Activated CD4-positive, alpha-beta T cell treated with anti-CD3 and anti-CD28 coated beads for 1 hour (primary cell): ENCODE data around the gene TBC1D3D.
"Not testable (repeated sequence)": the region's sequence is repeated elsewhere in the genome, so short reads cannot be mapped to it uniquely, and the experiment has no call there.

Experiments used
- DNase-seq: peaks from one replicate; pipeline ENCODE4 v3.0.0-alpha.2; 2020

Gene TBC1D3D

GRCh38 chr17:38003676-38004075 is at the start of gene TBC1D3D:
TSS of gene TBC1D3D (plus strand) at chr17:38003976. CDS start at chr17:38005561, 1,585 bp downstream.
- not testable (repeated sequence) for DNase-seq

GRCh38 chr17:37988960-37989359 is 14.8 kb upstream of the TBC1D3D start, which contains the start of gene TBC1D3L:
TSS of gene TBC1D3L (minus strand) at chr17:37989060. CDS start at chr17:37987520, 1,540 bp downstream.
- not testable (repeated sequence) for DNase-seq
